Raji (cell line): ENCODE measurements around the gene CTNNA2.

Experiments used
- POLR2A ChIP-seq: IDR thresholded peaks from 2 replicates; pipeline ENCODE4 v1.6.1; 2011; ENCODE audit warnings: low read depth, low read length, control low read depth; ENCODE audit not compliant: insufficient read depth

The CTNNA2 gene

DNA sequence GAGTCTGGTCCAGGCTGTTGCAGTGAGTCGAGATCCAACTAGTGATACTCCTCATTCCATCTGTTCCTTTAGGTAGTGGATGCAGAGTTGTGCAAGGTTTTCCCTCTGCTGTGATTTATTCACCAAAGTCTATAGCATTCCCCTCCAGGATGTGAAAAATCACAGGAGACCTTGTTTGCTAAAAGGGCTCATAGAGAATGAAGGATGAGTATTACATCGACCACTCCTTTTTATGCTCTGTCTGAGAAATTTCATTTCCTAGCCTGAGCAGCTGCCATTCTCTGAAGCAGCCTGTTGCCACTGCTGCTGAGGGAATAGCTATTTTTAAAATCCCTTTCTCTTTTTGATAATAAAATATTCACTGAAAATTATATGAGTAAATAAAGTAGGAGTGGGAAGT is 925.8 kb downstream of the CTNNA2 start:
- no peak for TF ChIP-seq POLR2A

DNA sequence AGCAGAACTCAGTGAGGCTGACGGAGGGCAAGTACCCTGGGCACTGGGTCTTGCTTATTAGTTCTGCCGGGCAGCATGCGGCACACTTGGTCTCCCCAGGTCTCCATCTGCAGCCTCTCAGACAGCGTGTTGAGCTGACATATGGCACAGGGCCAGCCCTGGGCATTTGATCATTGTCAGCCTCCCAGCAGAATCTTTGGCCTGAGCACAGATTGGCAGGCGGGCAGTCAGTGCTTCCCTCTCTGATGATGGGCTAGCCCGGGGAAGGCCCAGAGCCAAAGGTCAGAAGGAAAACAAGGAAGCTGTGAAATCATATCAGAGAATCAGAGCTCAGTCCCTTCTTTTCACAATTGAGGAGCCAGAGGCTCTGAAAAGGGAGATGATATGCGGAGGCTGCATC is 941.8 kb downstream of the CTNNA2 start:
- TF ChIP-seq POLR2A = no peak

DNA sequence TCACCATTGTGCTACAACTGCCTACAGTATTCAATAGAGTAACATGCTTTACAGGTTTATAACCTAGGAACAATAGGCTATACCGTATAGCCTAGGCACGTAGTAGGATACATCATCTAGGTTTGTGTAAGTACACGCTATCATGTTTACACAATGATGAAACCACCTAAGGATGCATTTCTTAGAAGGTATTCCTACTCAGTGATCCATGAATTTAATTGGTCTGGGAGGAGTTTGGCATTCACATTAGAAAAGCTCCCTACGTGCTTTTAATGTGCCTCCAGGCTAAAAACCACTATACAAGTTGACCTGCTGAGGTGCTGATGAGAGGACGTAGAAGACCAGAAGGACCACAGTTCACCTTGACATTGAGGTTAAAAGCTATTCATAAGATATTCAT is 946.2 kb downstream of the CTNNA2 start:
- TF ChIP-seq POLR2A = no peak

DNA sequence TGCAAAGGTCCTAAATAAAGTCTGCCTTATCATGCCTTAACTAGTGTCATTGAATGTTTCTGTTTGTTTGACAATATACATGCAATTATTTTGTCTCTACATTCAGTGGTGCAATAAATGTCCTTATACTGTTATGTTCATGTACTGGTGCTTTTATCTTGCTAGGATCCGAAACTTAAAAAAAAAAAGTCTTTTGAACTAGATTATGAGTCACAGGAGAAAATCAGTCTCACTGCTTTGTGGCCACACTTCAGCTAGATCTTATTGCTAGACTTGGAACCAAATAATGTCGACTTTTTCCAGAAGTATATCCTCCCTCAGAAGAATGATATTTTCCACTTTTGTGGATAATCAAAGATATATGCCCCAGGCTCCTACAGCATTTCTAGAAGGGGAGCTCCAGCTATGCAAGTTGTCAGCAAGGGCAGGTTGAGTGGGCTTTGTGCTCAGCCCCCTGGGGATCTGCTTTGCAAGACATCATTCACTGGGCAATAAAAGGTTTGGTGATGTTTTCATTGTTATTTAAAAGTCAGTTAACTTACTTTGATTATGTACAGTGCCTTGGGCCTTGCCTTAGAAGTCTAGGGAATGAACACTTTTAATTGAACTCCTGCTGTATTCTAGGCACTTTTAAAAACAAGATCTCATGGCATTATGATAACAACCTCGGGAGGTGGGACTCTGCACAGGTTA is 948.8 kb downstream of the CTNNA2 start:
- no peak for TF ChIP-seq POLR2A

DNA sequence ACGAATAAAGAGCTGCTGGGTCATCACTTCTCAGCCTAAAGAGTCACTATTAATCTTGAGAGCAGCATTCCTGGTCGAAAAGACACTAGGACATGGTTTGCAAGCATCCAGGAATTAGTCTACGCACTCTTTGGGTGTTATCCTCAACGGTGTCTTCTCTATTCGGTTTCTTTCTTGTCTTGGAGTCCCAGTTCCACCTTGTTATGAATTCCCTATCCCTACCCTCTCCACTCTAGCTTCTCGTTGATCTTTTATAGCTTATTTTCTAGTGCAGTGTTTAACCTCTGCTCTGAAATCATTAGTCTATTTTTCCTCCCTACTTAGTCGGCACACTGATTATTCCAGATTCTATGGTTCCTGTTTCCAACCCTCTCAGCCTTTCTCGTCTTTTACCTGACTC is 949.8 kb downstream of the CTNNA2 start:
- TF ChIP-seq POLR2A = no peak

DNA sequence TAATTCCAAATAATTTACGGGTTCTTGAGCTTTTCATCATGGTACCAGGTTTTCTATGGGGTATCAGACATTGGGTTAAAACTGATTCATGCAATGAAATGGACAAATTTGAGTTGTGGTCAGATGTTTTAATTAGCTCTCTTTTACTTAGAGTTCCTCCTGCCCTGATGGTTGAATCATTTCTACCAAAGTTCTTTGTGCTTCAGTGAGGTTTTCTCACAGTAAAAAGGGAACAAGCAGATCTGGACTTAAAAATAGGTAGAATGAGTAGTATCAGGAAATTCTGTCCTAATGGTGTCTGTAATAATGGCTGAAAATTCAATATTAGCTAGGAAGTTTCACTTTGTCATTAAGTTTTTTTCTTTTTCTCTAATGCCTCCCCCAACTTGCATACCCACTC is 951.4 kb downstream of the CTNNA2 start:
- no peak for TF ChIP-seq POLR2A

DNA sequence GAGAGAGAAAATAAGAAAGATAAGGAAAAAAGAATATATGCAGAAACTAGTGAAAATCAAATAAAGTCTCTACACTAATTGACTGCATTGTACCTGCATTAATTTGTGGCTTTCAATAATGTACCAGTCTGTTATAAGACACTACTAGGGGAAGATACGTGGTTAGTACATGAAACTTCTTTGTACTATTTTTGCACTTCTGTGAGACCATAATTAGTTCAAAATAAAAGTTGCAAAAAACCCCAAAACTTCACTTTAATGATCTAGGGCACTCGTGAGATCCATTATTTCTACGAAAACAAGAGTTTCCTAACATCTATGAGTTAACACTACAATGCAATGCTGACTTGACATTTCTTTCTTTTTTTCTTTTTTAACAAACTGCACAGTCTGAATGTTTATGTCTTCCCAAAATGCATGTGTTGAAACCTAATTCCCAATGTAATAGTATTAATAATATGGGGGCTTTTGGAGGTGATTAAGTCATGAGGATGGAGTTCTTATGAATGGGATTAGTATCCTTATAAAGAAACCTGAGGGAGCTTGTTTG is 954.5 kb downstream of the CTNNA2 start:
- TF ChIP-seq POLR2A = no peak

DNA sequence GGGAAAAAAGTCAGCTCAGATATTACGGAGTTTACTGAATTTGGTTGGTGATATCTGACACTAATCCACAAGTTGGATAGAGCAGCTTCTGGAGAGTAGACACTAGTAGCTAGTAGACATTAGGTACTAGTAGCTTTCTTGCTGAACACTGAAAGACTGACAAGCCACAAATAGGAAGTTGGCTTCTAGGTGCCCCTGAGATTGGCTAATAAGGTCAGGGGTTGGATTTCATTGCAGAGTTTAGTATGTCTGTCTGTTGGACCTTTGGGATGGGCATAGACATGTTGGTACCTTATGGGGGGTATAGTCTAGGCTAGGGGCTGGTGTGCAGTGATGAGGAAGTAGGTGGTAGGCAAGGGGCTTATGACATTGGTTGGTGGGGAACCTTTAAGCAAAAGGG is 956.6 kb downstream of the CTNNA2 start:
- TF ChIP-seq POLR2A = no peak

DNA sequence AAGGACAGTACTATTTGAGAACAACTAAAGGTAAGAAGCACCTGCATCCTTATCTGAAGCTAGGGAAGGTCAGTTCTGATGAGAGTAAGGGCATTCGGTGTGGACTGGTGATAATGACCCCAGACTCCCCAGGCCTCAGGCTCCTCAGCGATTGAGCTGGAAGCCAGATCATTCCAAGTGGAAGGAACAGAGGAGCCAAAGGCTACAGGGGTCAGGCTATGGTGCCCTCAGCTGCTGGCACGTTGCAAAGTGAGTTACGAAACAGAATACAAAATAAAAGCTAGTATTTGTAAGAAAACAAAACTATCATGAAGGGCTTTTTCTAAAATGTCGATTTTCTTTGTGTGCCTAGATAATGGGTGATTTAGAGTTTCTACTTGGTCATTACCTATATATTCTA is 960.2 kb downstream of the CTNNA2 start:
- TF ChIP-seq POLR2A = no peak

DNA sequence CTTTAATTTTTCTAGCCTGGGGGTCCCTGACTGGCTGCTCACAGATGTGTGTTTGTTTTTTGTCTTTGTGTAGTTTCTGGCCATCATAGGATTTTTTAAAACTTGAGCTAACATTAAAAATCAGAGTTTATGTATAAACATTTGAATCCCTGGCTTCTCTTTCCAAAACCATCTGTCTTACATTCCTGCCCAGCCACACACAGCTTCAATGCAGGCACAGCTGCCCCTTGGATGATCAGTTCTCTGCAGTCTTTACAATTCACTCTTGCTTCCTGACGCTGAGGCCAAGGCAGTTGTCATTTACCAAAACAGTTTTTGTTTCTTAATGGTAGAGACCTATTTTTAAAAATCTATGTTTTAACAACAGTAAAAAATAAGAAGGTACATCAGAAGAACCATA is 960.9 kb downstream of the CTNNA2 start:
- TF ChIP-seq POLR2A = no peak

DNA sequence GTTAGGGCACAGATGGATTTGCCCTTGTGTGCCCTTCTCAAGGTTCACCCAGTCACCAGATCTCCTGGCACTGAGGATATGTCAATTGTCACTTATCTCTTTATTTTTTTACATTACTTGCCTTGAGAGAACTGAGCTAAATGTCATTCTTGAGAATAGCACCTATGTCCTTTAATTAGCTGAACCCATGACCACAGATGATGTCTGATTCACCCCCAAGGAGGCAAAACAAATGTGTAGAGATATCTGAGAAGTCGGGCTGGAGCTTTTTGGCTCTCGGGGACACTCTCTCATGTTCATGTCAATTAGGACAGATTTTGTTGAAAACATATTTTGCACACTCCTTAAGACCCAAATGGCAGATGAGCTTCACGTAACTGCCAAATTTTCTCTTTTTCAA is 963.1 kb downstream of the CTNNA2 start:
- TF ChIP-seq POLR2A = no peak

DNA sequence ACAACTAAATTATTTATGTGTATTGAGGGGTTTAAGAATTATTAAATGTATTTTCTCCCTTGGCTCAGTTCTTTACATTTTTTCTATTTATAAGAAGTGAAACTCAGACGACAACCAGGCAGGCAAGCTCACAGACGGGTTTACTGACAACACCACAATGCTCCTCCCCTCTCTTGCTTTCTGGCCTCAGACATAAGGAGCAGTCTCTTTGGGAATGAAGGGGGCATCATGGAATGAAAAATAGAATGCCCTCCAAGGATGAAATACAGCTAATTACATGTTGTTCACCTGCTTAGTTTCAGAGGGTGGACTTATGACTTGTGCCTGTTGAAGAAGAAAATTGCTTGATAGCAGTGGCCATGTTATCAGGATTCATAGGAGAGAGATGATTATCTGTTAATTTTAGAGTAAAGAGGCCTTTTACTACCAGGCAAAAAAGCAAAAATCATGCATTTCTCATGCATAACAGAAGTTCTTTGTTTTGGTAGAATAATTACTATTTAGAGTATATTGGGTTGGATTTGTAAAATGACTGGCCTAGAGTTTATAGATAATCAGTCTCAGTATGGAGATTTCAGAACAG is 963.8 kb downstream of the CTNNA2 start:
- TF ChIP-seq POLR2A = no peak

DNA sequence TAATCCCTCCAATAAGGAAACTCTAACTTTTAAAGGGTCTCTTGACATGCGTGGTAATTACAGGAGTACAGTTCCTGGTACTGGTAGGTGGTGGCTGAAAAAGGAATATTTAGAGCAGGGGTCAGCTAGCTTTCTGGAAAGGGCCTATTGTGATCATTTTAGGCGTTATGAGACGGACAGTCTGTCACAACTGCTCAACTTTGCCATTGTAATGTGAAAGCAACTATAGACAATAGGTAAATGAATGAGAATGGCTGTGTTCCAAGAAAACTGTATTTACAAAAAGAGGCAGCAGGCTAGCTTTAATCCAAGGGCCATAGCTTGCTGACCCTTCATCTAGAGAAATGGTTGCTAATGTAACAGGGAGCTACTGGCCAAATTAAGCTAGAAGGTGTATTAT is 969.4 kb downstream of the CTNNA2 start:
- no peak for TF ChIP-seq POLR2A

DNA sequence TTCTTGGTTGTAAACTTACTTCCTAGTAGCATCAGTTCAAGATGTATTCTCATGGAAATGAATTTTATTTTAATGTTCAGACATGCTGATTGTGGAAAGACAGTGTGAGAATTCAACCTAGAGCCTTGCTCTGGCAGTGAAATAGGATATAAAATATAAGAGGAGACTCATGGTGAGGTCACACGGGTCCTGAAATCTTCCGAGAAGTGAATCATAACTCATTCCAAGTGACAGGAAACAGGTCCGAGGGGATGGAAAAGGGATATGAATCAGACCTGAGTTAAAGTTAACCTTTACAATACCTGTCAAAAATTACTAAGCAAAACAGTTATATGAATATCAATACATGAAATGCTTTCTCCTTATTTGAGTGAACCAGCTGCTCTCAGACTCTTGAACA is 976.9 kb downstream of the CTNNA2 start:
- TF ChIP-seq POLR2A = no peak

DNA sequence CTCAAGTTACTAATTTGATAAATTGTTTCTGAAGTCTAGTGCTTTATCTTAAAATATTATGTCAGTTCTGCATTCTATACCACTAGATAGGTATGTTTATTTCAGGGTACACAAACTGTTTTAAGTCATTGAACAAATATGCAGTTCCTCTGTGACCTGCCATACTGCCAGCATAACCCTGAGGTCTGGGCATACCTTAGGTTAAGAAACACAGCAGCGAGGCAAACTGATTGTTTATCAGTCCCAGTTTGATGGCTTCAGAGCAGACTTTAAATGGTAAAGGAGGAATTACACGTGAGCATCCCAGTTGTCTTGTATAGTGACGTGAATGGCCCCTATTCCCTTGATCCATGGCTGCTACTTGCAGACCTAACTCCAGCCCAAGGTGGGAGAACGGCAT is 978.1 kb downstream of the CTNNA2 start:
- no peak for TF ChIP-seq POLR2A

DNA sequence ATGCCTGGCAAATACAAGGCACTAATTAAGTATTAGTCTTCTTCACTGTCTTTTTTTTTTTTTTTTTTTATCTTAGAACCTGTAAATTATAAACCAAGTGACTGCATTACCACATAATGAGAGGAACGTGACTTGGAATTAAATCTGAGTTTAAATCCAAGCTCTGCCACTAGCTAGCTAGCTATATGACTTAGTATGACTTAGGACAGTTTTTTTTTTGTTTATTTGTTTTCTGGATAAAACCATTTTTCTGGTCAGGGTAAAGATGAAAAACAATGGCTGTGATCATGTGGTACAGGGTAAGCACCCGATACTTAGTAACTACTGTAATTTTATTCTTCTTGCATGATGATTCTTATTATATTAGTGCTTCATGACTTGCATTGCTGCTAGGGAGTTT is 983.5 kb downstream of the CTNNA2 start:
- no peak for TF ChIP-seq POLR2A

DNA sequence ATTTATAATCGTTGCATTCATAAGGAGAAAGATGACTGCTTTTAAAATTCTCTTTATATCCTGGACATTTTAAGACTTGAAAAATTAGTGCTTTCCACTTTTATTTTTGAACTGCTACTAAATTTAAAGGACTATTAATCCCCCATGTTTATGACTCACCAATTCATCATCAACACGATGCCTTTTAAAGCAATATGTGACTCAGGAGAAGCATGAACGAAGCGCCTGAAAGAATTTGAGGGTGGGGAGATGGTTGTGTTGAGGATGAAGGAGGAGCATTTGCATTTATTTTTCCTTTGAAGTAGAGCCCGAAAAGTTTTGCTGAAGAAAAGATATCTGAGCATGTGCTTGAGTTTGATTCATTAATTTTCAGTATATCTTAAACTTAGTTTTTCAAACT is 983.9 kb downstream of the CTNNA2 start:
- no peak for TF ChIP-seq POLR2A
